GM18867 (cell line): ENCODE results near the gene HNF1A.

Source experiments
- ATAC-seq: cut with Tn5 transposase; IDR thresholded peaks from one replicate; pipeline ENCODE4 v1.9.1; 2021; ENCODE audit warnings: mild to moderate bottlenecking, moderate library complexity; ENCODE audit not compliant: unreplicated experiment

The HNF1A gene

GRCh38 chr12:121008347-121009098, 30.2 kb downstream of the HNF1A start:
- no peak for ATAC-seq

- no peak for ATAC-seq
These were observed 31.4 kb downstream of the HNF1A start for GRCh38 chr12:121009741-121010140.

GRCh38 chr12:121010860-121011259, 32.5 kb downstream of the HNF1A start:
- ATAC-seq: no peak

GRCh38 chr12:121011820-121012219, 33.5 kb downstream of the HNF1A start:
- ATAC-seq: no peak

GRCh38 chr12:121013715-121014114, 35.4 kb downstream of the HNF1A start:
- ATAC-seq: no peak

- ATAC-seq: peak; percentile 93
These were observed 37.8 kb downstream of the HNF1A start, which contains the start of gene C12orf43 for GRCh38 chr12:121015825-121016766. C12orf43 (minus strand) TSS chr12:121016487; CDS start chr12:121016474, 13 bp downstream.

- no peak for ATAC-seq
These were observed 39.7 kb downstream of the HNF1A start for GRCh38 chr12:121017966-121018491.

- no peak for ATAC-seq
These were observed 40.7 kb downstream of the HNF1A start for GRCh38 chr12:121018860-121019617.

GRCh38 chr12:121021754-121022153, 43.4 kb downstream of the HNF1A start:
- ATAC-seq: no peak

- ATAC-seq: no peak
These were observed 44.4 kb downstream of the HNF1A start for GRCh38 chr12:121022713-121023112.

- ATAC-seq: no peak
These were observed 45.5 kb downstream of the HNF1A start for GRCh38 chr12:121023799-121024198.

- no peak for ATAC-seq
These were observed 47.3 kb downstream of the HNF1A start for GRCh38 chr12:121025442-121026226.

- ATAC-seq: no peak
These were observed 48.1 kb downstream of the HNF1A start for GRCh38 chr12:121026274-121027045.

- no peak for ATAC-seq
These were observed 52.4 kb downstream of the HNF1A start for GRCh38 chr12:121030576-121031212.

- ATAC-seq: no peak
These were observed 55.4 kb downstream of the HNF1A start for GRCh38 chr12:121033625-121034349.

- no peak for ATAC-seq
These were observed 56.4 kb downstream of the HNF1A start for GRCh38 chr12:121034616-121035305.

GRCh38 chr12:121036810-121037326, 58.5 kb downstream of the HNF1A start:
- ATAC-seq: no peak
